GM19351 (cell line): ENCODE data around the gene VPS51.
A peak's percentile ranks its signal among the peaks of the same experiment; 100 is the strongest.
"Not testable (repeated sequence)": the region's sequence is repeated elsewhere in the genome, so short reads cannot be mapped to it uniquely, and the experiment has no call there.

ENCODE experiments used
- ATAC-seq: cut with Tn5 transposase; IDR thresholded peaks from one replicate; pipeline ENCODE4 v1.9.1; 2021; ENCODE audit warnings: mild to moderate bottlenecking, moderate library complexity; ENCODE audit not compliant: unreplicated experiment

VPS51 gene

GRCh38 chr11:65132238-65132987 lies 36.4 kb downstream of the VPS51 start:
- ATAC-seq, result peak; percentile 30

- no peak for ATAC-seq
Measured at GRCh38 chr11:65132988-65133700, 37.1 kb downstream of the VPS51 start.

- ATAC-seq, result no peak
Measured at GRCh38 chr11:65133724-65134123, 37.7 kb downstream of the VPS51 start.

- ATAC-seq, result peak; percentile 56
Measured at GRCh38 chr11:65134240-65134951, 38.4 kb downstream of the VPS51 start, which contains the start of gene SYVN1. TSS of gene SYVN1 (minus strand) at chr11:65134519. CDS start at chr11:65133601, 918 bp downstream.

- ATAC-seq, result peak; percentile 72
Measured at GRCh38 chr11:65134952-65135632, 39.1 kb downstream of the VPS51 start.

GRCh38 chr11:65135633-65136145 lies 39.7 kb downstream of the VPS51 start:
- no peak for ATAC-seq

GRCh38 chr11:65136515-65137096 lies 40.6 kb downstream of the VPS51 start:
- ATAC-seq, result no peak

GRCh38 chr11:65141896-65142494 lies 46.0 kb downstream of the VPS51 start:
- no peak for ATAC-seq

- no peak for ATAC-seq
Measured at GRCh38 chr11:65147352-65148075, 51.5 kb downstream of the VPS51 start.

GRCh38 chr11:65148657-65149056 lies 52.6 kb downstream of the VPS51 start:
- no peak for ATAC-seq

- not testable (repeated sequence) for ATAC-seq
Measured at GRCh38 chr11:65150131-65150508, 54.1 kb downstream of the VPS51 start.

GRCh38 chr11:65150509-65151299 lies 54.7 kb downstream of the VPS51 start:
- no peak for ATAC-seq

- ATAC-seq, result no peak
Measured at GRCh38 chr11:65151331-65151899, 55.4 kb downstream of the VPS51 start.

- ATAC-seq, result no peak
Measured at GRCh38 chr11:65152122-65152521, 56.1 kb downstream of the VPS51 start.

- no peak for ATAC-seq
Measured at GRCh38 chr11:65156256-65156655, 60.2 kb downstream of the VPS51 start.

- no peak for ATAC-seq
Measured at GRCh38 chr11:65156926-65157325, 60.9 kb downstream of the VPS51 start.

GRCh38 chr11:65157336-65157735 lies 61.3 kb downstream of the VPS51 start:
- ATAC-seq, result no peak

GRCh38 chr11:65159012-65159411 lies 63.0 kb downstream of the VPS51 start:
- no peak for ATAC-seq
